IMR-90 (cell line): Measurements from ENCODE around the gene SLX4IP. TPM values are rescaled to one million over a fixed set of nuclear protein-coding genes. Genes with fewer than 3 reads are reported as not detected.

Experiments
- ATAC-seq: fragments of 200-7000 bp; cut with Tn5 transposase; 2 replicates; pipeline ENCODE4 v1.9.1; 2020; ENCODE audit warnings: low read depth, mild to moderate bottlenecking, moderate library complexity
- BruUV-seq: library from RNA; stranded (reverse); fragments of 400-500 nt; replicated peaks from 2 replicates; lab custom pipeline; 2021; lab: Mats Ljungman, UMichigan
- CTCF ChIA-PET: fragments of 300-600 bp; formaldehyde crosslinking; extraction: SDS; loops from one replicate; lab custom pipeline; 2021; ENCODE audit warnings: antibody characterized with exemption; lab: Yijun Ruan, JAX
- POLR2A ChIA-PET: fragments of 300-600 bp; sonication (Branson Sonifier 250); formaldehyde crosslinking; loops from one replicate; lab custom pipeline; 2022; ENCODE audit warnings: antibody characterized with exemption; ENCODE audit not compliant: unreplicated experiment; lab: Charles Lee
- DNase-seq: peaks from one replicate; pipeline ENCODE4 v3.0.0; 2013
- H2AFZ ChIP-seq: replicated peaks from 2 replicates; pipeline ENCODE3; 2013; ENCODE audit warnings: low read length, mild to moderate bottlenecking; ENCODE audit not compliant: poor library complexity
- H2AK5ac ChIP-seq: 2 replicates; pipeline ENCODE4 v1.6.1; 2013; ENCODE audit warnings: low read depth, low read length, inconsistent platforms
- H2AK9ac ChIP-seq: replicated peaks from 2 replicates; pipeline ENCODE3; 2013; ENCODE audit warnings: mild to moderate bottlenecking, low read depth, low read length, moderate library complexity; ENCODE audit not compliant: poor library complexity
- H2BK120ac ChIP-seq: 2 replicates; pipeline ENCODE4 v1.6.1; 2013; ENCODE audit warnings: low read depth, low read length, inconsistent platforms
- H2BK15ac ChIP-seq: 3 replicates; pipeline ENCODE4 v1.6.1; 2013; ENCODE audit warnings: low read depth, low read length, inconsistent platforms
- H2BK20ac ChIP-seq: 2 replicates; pipeline ENCODE4 v1.6.1; 2013; ENCODE audit warnings: low read depth, mild to moderate bottlenecking, inconsistent platforms, low read length, moderate library complexity
- H2BK5ac ChIP-seq: 2 replicates; pipeline ENCODE4 v1.6.1; 2013; ENCODE audit warnings: mild to moderate bottlenecking, low read depth, low read length, inconsistent platforms; ENCODE audit not compliant: poor library complexity, severe bottlenecking
- H3K14ac ChIP-seq: replicated peaks from 2 replicates; pipeline ENCODE4 v1.6.1; 2013; ENCODE audit warnings: low read depth, low read length, inconsistent platforms
- H3K18ac ChIP-seq: 2 replicates; pipeline ENCODE4 v1.6.1; 2013; ENCODE audit warnings: low read depth, low read length, control low read depth
- H3K23ac ChIP-seq: 2 replicates; pipeline ENCODE4 v1.6.1; 2013; ENCODE audit warnings: low read depth, low read length, inconsistent platforms
- H3K27ac ChIP-seq: 2 replicates; pipeline ENCODE4 v1.5.1; 2013; ENCODE audit warnings: mild to moderate bottlenecking, control low read depth, low read length; ENCODE audit not compliant: insufficient read depth
- H3K27me3 ChIP-seq: 2 replicates; pipeline ENCODE4 v1.6.1; 2013; ENCODE audit warnings: low read length; ENCODE audit not compliant: control insufficient read depth, insufficient read depth
- H3K36me3 ChIP-seq: 2 replicates; pipeline ENCODE4 v1.6.1; 2013; ENCODE audit warnings: low read length, mixed read lengths; ENCODE audit not compliant: control insufficient read depth, insufficient read depth
- H3K4ac ChIP-seq: 2 replicates; pipeline ENCODE4 v1.6.1; 2013; ENCODE audit warnings: low read depth, low read length, inconsistent platforms
- H3K4me1 ChIP-seq: 2 replicates; pipeline ENCODE4 v1.6.1; 2013; ENCODE audit warnings: low read length, mixed read lengths; ENCODE audit not compliant: control insufficient read depth, insufficient read depth
- H3K4me2 ChIP-seq: 2 replicates; pipeline ENCODE4 v1.6.1; 2013; ENCODE audit warnings: low read depth, mild to moderate bottlenecking, control low read depth, low read length, moderate library complexity
- H3K4me3 ChIP-seq: 2 replicates; pipeline ENCODE4 v1.5.1; 2013; ENCODE audit warnings: low read depth, mild to moderate bottlenecking, control low read depth, low read length, moderate library complexity; ENCODE audit not compliant: insufficient read depth
- H3K56ac ChIP-seq: 2 replicates; pipeline ENCODE4 v1.6.1; 2013; ENCODE audit warnings: low read length, inconsistent platforms; ENCODE audit not compliant: insufficient read depth; ENCODE audit errors: extremely low read depth
- H3K79me1 ChIP-seq, 2 experiments: 2 replicates each; pipeline ENCODE4 v1.6.1; 2013; ENCODE audit warnings: low read length in 2 of 2, inconsistent platforms in 1 of 2, low read depth in 1 of 2
- H3K9ac ChIP-seq: 2 replicates; pipeline ENCODE4 v1.6.1; 2013; ENCODE audit warnings: low read depth, low read length, control low read depth
- H3K9me1 ChIP-seq: 2 replicates; pipeline ENCODE4 v1.6.1; 2013; ENCODE audit warnings: low read length, inconsistent platforms; ENCODE audit not compliant: insufficient read depth
- H3K9me3 ChIP-seq: 2 replicates; pipeline ENCODE4 v1.6.1; 2013; ENCODE audit warnings: low read length; ENCODE audit not compliant: control insufficient read depth, insufficient read depth
- H4K20me1 ChIP-seq: 2 replicates; pipeline ENCODE4 v1.6.1; 2013; ENCODE audit warnings: low read length, inconsistent platforms; ENCODE audit not compliant: insufficient read depth
- H4K5ac ChIP-seq: 2 replicates; pipeline ENCODE4 v1.6.1; 2013; ENCODE audit warnings: mild to moderate bottlenecking, low read depth, low read length, control low read depth
- H4K8ac ChIP-seq, 2 experiments: 2 replicates each; pipeline ENCODE4 v1.6.1; 2013; ENCODE audit warnings: low read depth in 2 of 2, low read length in 2 of 2, control low read depth in 1 of 2, inconsistent platforms in 1 of 2
- H4K91ac ChIP-seq: 2 replicates; pipeline ENCODE4 v1.6.1; 2013; ENCODE audit warnings: low read depth, low read length, inconsistent platforms; ENCODE audit not compliant: insufficient read depth
- BHLHE40 ChIP-seq: fragments of 150-350 bp; IDR thresholded peaks from 2 replicates; pipeline ENCODE4 v1.6.1; 2016; ENCODE audit warnings: mild to moderate bottlenecking, low read depth, low read length
- NFE2L2 ChIP-seq: fragments of 150-350 bp; IDR thresholded peaks from 2 replicates; pipeline ENCODE4 v1.6.1; 2016; ENCODE audit warnings: low read depth, mild to moderate bottlenecking, low read length
- WGBS, 2 experiments: methylation state at CpG; one replicate each; pipeline versions ENCODE4 v1.1.5 to v1.1.7; 2013; ENCODE audit warnings: missing lambda C conversion rate in 2 of 2; ENCODE audit not compliant: insufficient read length in 1 of 2; ENCODE audit errors: extremely low coverage in 2 of 2; 5-methylcytosine and 5-hydroxymethylcytosine counted together
- dilution Hi-C: fragments of 300-500 bp; cut with HindIII; formaldehyde crosslinking; loops from one replicate; pipeline ENCODE4 v1.14.3; 2018; ENCODE audit warnings: low sequenced_read_pairs; ENCODE audit not compliant: unreplicated experiment
- in situ Hi-C: fragments of 300-500 bp; cut with MboI; formaldehyde crosslinking; loops from 3 replicates; pipeline ENCODE4 v1.14.3; 2019; ENCODE audit warnings: low sequenced_read_pairs, inconsistent platforms, mixed read lengths
- intact Hi-C: fragments of 100-400 bp; cut with micrococcal nuclease; formaldehyde crosslinking; loops from 2 replicates; pipeline ENCODE4 v1.10.0; 2022
- polyA plus RNA-seq, 3 experiments: library from polyadenylated mRNA; depleted of rRNA; stranded (reverse); fragments of >200 nt; gene quantifications; 2 replicates each; pipeline ENCODE4 v1.2.3, GENCODE V29; 2012; ENCODE audit warnings: low replicate concordance in 1 of 3
- total RNA-seq: library from RNA; depleted of rRNA; stranded (reverse); fragments of >200 nt; gene quantifications from 2 replicates; pipeline ENCODE4 v1.2.3, GENCODE V29; 2012

The SLX4IP gene
- total and polyA plus RNA-seq, 2 of the 4 experiments (the other 2 are of a cell fraction) = 1.3 to 5.9 TPM

GRCh38 chr20:10448270-10449156, 13.4 kb downstream of the SLX4IP start:
- Histone ChIP-seq H3K18ac (no peak overlapping the region), H4K20me1 (no peaks in the 10 kb centered on the region), H3K4ac (no peak overlapping the region), H2BK120ac (no peak overlapping the region), H2BK15ac (no peak overlapping the region), H3K9me1 (peaks cover 5% of the 10 kb centered on the region; the same call in 1 of the 2 replicates), H4K5ac (no peak overlapping the region), H2AK5ac (no peak overlapping the region), H3K9ac (no peak overlapping the region), H3K9me3 (no peaks in the 10 kb centered on the region), H3K4me1 (no peaks in the 10 kb centered on the region; the same call in 1 of the 2 replicates), H2BK5ac (no peak overlapping the region), H3K14ac (no peak overlapping the region), H3K4me2 (no peak overlapping the region), H3K23ac (no peak overlapping the region), H3K36me3 (no peaks in the 10 kb centered on the region), H3K56ac (no peak overlapping the region), H2BK20ac (no peak overlapping the region), H3K4me3 (no peak overlapping the region), H2AK9ac (no peak overlapping the region), H3K27me3 (no peaks in the 10 kb centered on the region), H4K8ac (no peak overlapping the region), H2AFZ (no peak overlapping the region), H3K79me1 (peaks cover 12 to 28% of the 10 kb centered on the region in 2 experiments; a peak in 3 of 4 replicates), H3K27ac (no peak overlapping the region), H4K91ac (0 out of 2 replicates have a peak overlapping the region, but pooled peaks have one; percentile 38)
- no CpG with 5 or more reads among the region's 6 CpGs for WGBS, 2 experiments
- ATAC-seq (peak; percentile 33; the same call in 1 of the 2 replicates), DNase-seq (peak; percentile 48)
- BruUV-seq = no TSS peak
- TF ChIP-seq NFE2L2 (peak; percentile 19; the same call in 1 of the 2 replicates), BHLHE40 (no peak)
- CTCF ChIA-PET = interaction anchor here (0.7 to 1.0 kb wide), 3 partner anchors 14 to 286 kb away, joined by 3 read pairs; no protein-coding TSS in a partner anchor
- dilution Hi-C loops = no loop called here
- in situ Hi-C loops = no loop called here
- POLR2A ChIA-PET = no interaction called here
- intact Hi-C loops = no loop called here
